Sigmoid colon (tissue), 4 donors: ENCODE results near the gene LRP1B.

Source experiments
- EP300 ChIP-seq, 4 donors: sonication (generic); formaldehyde crosslinking; IDR thresholded peaks; one replicate each; pipeline ENCODE4 v1.6.1; 2017; ENCODE audit warnings: antibody characterized with exemption in 4 of 4
- POLR2A ChIP-seq, 2 donors: fragments of 450-650 bp; IDR thresholded peaks; one replicate each; pipeline ENCODE4 v1.6.1; 2016; ENCODE audit warnings: antibody characterized with exemption in 2 of 2, mild to moderate bottlenecking in 2 of 2, moderate library complexity in 2 of 2
- POLR2AphosphoS5 ChIP-seq, 4 donors: sonication (generic); formaldehyde crosslinking; IDR thresholded peaks; one replicate each; pipeline ENCODE4 v1.6.1; 2017; ENCODE audit warnings: antibody characterized with exemption in 4 of 4
- TF ChIP-seq, protein P1 (sequence below), 4 experiments: fragments of 450-650 bp in 3 of 4; fragments of 200-600 bp in 1 of 4; IDR thresholded peaks; one replicate each; pipeline ENCODE4 v1.5.1; 2016 to 2019; ENCODE audit warnings: antibody characterized with exemption in 4 of 4, mild to moderate bottlenecking in 3 of 4, moderate library complexity in 2 of 4

GRCh38 chr2:142094233-142094632, 36.6 kb downstream of the LRP1B start:
- TF ChIP-seq EP300 (IDR thresholded peaks at IDR 0.05) (no peak), POLR2A (IDR thresholded peaks at IDR 0.05) (no peak), POLR2AphosphoS5 (IDR thresholded peaks at IDR 0.05) (no peak)
- TF ChIP-seq, protein P1, sequence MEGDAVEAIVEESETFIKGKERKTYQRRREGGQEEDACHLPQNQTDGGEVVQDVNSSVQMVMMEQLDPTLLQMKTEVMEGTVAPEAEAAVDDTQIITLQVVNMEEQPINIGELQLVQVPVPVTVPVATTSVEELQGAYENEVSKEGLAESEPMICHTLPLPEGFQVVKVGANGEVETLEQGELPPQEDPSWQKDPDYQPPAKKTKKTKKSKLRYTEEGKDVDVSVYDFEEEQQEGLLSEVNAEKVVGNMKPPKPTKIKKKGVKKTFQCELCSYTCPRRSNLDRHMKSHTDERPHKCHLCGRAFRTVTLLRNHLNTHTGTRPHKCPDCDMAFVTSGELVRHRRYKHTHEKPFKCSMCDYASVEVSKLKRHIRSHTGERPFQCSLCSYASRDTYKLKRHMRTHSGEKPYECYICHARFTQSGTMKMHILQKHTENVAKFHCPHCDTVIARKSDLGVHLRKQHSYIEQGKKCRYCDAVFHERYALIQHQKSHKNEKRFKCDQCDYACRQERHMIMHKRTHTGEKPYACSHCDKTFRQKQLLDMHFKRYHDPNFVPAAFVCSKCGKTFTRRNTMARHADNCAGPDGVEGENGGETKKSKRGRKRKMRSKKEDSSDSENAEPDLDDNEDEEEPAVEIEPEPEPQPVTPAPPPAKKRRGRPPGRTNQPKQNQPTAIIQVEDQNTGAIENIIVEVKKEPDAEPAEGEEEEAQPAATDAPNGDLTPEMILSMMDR (IDR thresholded peaks at IDR 0.05), result no peak
